Ectodermal cell (in vitro differentiated cells): ENCODE results near the gene WDR73. TPM values are rescaled to one million over a fixed set of nuclear protein-coding genes. Genes with fewer than 3 reads are reported as not detected.
"Not testable (repeated sequence)": the region's sequence is repeated elsewhere in the genome, so short reads cannot be mapped to it uniquely, and the experiment has no call there.

Source experiments
- H3K27ac ChIP-seq: 2 replicates; pipeline ENCODE4 v1.7.0; 2013; ENCODE audit warnings: mild to moderate bottlenecking, low read depth, low read length; ENCODE audit not compliant: insufficient read depth, poor library complexity, severe bottlenecking
- H3K27me3 ChIP-seq: 2 replicates; pipeline ENCODE4 v1.7.0; 2013; ENCODE audit warnings: mild to moderate bottlenecking, low read length; ENCODE audit not compliant: insufficient read depth, control insufficient read depth, poor library complexity, severe bottlenecking
- H3K36me3 ChIP-seq: one replicate; pipeline ENCODE4 v1.7.0; 2013; ENCODE audit warnings: low read length; ENCODE audit not compliant: control insufficient read depth, insufficient read depth
- H3K4me1 ChIP-seq: one replicate; pipeline ENCODE4 v1.7.0; 2013; ENCODE audit warnings: low read length; ENCODE audit not compliant: control insufficient read depth, insufficient read depth
- H3K4me3 ChIP-seq: 2 replicates; pipeline ENCODE4 v1.7.0; 2013; ENCODE audit warnings: low read depth, low read length, control low read depth; ENCODE audit not compliant: insufficient read depth
- H3K9me3 ChIP-seq: 2 replicates; pipeline ENCODE4 v1.7.0; 2013; ENCODE audit warnings: mild to moderate bottlenecking, low read length, moderate library complexity; ENCODE audit not compliant: control insufficient read depth
- WGBS, 2 experiments: methylation state at CpG; one replicate each; pipeline ENCODE4 v1.1.7; 2013; ENCODE audit warnings: missing lambda C conversion rate in 2 of 2; 5-methylcytosine and 5-hydroxymethylcytosine counted together
- polyA plus RNA-seq, 4 experiments: library from polyadenylated mRNA; stranded (reverse); fragments of 50-300 nt; gene quantifications; one replicate each; pipeline ENCODE4 v1.2.3, GENCODE V29; 2013

WDR73 gene
- polyA plus RNA-seq (2013, experiment 1 of 4), result 43.3 TPM
- 56.6 TPM for polyA plus RNA-seq (2013, experiment 2 of 4)
- polyA plus RNA-seq (2013, experiment 3 of 4), result 34.9 TPM
- polyA plus RNA-seq (2013, experiment 4 of 4), result 39.9 TPM

DNA sequence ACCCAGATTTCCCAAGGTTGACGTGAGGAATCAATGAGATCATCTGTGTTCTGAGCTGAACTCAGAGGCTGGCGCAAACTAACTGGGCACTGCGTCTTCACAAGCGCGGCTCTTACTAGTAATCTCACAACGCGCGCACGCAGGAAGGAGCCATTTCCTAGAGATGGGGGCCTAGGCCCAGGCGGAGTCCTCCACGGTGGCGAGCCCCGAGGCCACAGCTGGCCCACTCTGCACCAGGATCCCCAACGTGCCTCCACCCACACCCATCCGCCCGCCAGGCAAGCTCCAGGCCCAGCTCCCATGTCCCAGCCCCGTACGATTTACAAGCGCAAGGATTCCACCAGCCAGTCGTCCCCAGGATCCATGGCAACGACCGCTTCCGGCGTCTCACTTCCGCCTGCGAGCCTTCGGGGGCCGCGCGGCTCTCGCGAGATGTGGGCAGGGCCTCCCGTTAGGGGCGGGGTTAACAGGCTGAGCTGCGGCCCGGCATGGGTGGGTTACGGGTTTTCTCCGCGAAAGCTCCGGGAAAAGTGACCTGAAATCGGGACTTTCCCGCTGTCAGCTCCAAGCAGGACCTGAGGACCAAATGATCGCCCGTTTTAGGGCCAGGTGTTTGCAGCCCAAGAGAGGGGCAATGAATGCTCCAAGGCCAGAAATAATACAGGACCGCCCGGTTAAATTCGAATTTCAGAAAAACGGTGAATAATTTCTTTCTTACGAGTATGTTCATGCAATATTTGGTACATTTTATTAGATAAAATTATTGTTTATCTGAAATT lies at the start of gene WDR73:
TSS of gene WDR73 (minus strand) at position 374 of the 779 bp plus-strand sequence. CDS start at position 365, 9 bp downstream.
- Histone ChIP-seq H3K27me3 (peaks cover 17% of the 10 kb centered on the region), H3K36me3 (peaks cover 12% of the 10 kb centered on the region), H3K4me1 (peaks cover 12% of the 10 kb centered on the region), H3K4me3 (peak within 1 kb of the TSS; percentile 100), H3K27ac (peak within 1 kb of the TSS; percentile 78), H3K9me3 (no peaks in the 10 kb centered on the region)
- 0 to 1% methylated on average over 45 to 49 of the region's 49 CpGs for WGBS, 2 experiments

DNA sequence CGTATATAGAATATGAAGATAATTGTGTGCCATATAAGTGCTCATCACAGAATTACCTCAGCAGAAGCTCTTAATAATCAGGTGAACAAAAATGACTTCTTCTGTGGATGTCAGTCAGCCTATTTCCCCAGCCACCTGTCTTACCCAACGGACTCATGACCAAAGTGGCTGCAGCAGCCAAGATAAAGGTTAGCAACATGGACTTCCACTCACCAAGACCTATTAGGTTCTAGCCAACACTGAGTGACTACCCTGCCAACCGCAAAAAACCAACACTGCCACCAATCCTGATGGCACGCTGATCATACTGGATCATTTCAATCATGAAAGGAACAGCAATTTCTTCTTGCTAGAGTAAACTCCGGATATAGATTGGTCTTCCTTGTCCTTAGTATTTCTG lies 49.7 kb upstream of the WDR73 start:
- Histone ChIP-seq H3K4me3 (no peak overlapping the region), H3K36me3 (no peaks in the 10 kb centered on the region), H3K27ac (no peak overlapping the region), H3K4me1 (no peaks in the 10 kb centered on the region), H3K27me3 (no peaks in the 10 kb centered on the region), H3K9me3 (no peaks in the 10 kb centered on the region)
- 94 to 96% methylated on average over 4 to 5 of the region's 5 CpGs for WGBS, 2 experiments

GRCh38 chr15:84702961-84703482 lies 48.9 kb upstream of the WDR73 start:
- Histone ChIP-seq H3K9me3 (no peaks in the 10 kb centered on the region), H3K27ac (no peak overlapping the region), H3K36me3 (no peaks in the 10 kb centered on the region), H3K4me3 (no peak overlapping the region), H3K27me3 (no peaks in the 10 kb centered on the region), H3K4me1 (no peaks in the 10 kb centered on the region)
- WGBS, 2 experiments, result 94% methylated on average over 4 of the region's 4 CpGs

DNA sequence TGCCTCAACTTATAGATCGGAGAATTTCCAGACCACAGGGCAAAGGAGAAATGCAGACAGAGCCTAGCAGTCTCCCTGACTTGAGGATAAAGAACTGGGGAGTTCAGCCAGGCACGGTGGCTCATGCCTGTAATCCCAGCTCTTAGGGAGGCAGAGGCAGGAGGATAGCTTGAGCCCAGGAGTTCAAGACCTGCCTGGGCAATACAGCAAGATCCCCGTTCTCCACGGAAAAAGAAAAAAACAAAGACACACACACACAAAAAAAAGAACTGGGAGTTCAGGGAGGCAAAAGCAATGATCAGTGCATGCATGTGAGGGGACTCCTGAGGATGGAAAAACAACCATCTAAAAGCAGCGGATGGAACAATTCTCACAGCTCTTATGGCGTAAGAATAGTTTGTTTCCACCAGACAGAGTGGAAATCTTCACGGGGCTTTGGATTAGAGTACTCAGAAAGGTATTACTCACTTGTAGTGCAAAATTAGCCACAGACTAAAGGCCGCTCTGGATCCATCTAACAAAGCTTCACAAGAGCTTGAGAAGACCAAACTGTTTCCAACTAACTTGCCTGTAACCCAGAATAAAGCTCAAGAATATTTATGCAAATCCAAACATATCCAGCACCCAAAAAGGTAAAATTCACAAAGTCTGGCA lies 45.6 kb upstream of the WDR73 start:
- Histone ChIP-seq H3K27me3 (no peaks in the 10 kb centered on the region), H3K9me3 (no peaks in the 10 kb centered on the region), H3K36me3 (no peaks in the 10 kb centered on the region), H3K4me1 (no peaks in the 10 kb centered on the region), H3K4me3 (no peak overlapping the region), H3K27ac (no peak overlapping the region)
- 95 to 96% methylated on average over 8 of the region's 8 CpGs for WGBS, 2 experiments

- no peak overlapping the region for H3K4me3 ChIP-seq
- H3K9me3 ChIP-seq, result no peaks in the 10 kb centered on the region
- no peaks in the 10 kb centered on the region for H3K27me3 ChIP-seq
- no peak overlapping the region for H3K27ac ChIP-seq
- H3K36me3 ChIP-seq, result no peaks in the 10 kb centered on the region
- 86% methylated on average over 1 of the region's 1 CpG; no CpG with 5 or more reads in 1 of the 2 experiments for WGBS, 2 experiments
- no peaks in the 10 kb centered on the region for H3K4me1 ChIP-seq
Measured at GRCh38 chr15:84697236-84697990, 43.3 kb upstream of the WDR73 start.

DNA sequence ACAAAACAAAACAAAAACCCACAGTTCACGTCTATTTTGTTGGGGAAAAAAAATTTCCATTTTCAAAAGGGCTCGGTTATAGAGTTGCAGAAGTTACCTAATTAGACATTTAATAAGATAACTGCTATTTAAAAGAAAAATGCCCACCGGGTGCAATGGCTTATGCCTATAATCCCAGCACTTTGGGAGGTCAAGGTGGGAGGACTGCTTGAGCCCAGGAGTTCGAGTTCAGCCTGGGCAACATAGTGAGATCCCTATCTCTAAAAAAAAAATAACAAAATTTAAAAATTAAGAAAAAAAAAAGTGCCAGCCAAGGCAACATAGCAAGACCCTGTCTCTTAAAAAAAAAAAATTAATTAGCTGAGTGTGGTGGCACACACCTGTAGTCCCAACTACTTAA lies 42.7 kb upstream of the WDR73 start:
- no peak overlapping the region for H3K27ac ChIP-seq
- H3K36me3 ChIP-seq, result no peaks in the 10 kb centered on the region
- H3K27me3 ChIP-seq, result no peaks in the 10 kb centered on the region
- H3K9me3 ChIP-seq, result no peaks in the 10 kb centered on the region
- H3K4me3 ChIP-seq, result no peak overlapping the region
- H3K4me1 ChIP-seq, result no peaks in the 10 kb centered on the region
- WGBS, 2 experiments, result 84 to 92% methylated on average over 3 of the region's 4 CpGs

- WGBS, 2 experiments, result 95 to 97% methylated on average over 8 of the region's 8 CpGs
- Histone ChIP-seq H3K9me3 (no peaks in the 10 kb centered on the region), H3K27me3 (no peaks in the 10 kb centered on the region), H3K4me3 (no peak overlapping the region), H3K36me3 (peaks cover 17% of the 10 kb centered on the region), H3K27ac (no peak overlapping the region), H3K4me1 (no peaks in the 10 kb centered on the region)
Measured at GRCh38 chr15:84690342-84690741, 36.3 kb upstream of the WDR73 start.

DNA sequence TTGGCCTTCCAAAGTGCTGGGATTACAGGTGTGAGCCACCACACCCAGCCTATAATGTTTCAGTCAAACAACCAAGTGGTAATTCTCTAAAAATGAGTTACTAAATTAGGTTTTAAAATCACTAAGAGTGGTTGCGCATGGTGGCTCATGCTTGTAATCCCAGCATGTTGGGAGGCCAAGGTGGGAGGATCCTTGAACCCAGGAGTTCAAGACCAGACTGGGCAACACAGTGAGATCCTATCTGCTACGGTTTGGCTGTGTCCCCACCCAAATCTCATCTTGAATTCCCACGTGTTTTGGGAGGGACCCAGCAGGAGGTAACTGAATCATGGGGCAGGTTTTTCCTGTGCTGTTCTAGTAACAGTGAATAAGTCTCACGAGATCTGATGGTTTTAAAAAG lies 35.8 kb upstream of the WDR73 start:
- peaks cover 17% of the 10 kb centered on the region for H3K36me3 ChIP-seq
- WGBS, 2 experiments, result 93% methylated on average over 4 of the region's 4 CpGs

DNA sequence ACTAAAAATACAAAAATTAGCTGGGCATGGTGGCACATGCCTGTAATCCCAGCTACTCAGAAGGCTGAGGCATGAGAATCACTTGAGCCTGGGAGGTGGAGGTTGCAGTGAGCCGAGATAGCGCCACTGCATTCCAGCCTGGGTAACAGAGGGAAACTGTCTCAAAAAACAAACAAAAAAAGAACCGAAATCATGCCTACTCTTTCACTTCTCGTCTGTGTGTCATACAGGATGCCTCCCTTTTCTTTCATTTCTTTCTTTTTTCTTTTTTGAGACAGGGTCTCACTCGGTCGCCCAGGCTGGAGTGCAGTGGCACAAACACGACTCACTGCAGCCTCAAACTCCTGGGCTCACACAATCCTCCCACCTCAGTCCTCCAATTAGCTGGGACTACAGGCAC lies 32.4 kb upstream of the WDR73 start:
- 90 to 92% methylated on average over 7 of the region's 7 CpGs for WGBS, 2 experiments
- not testable (repeated sequence) for H3K27ac ChIP-seq, H3K9me3 ChIP-seq, H3K4me1 ChIP-seq, H3K27me3 ChIP-seq, H3K4me3 ChIP-seq
- peaks cover 17% of the 10 kb centered on the region for H3K36me3 ChIP-seq

More for the DNA sequence above, 35.8 kb upstream of the WDR73 start:
- Histone ChIP-seq H3K27me3 (no peaks in the 10 kb centered on the region), H3K4me1 (no peaks in the 10 kb centered on the region), H3K9me3 (no peaks in the 10 kb centered on the region), H3K27ac (no peak overlapping the region), H3K4me3 (no peak overlapping the region)

DNA sequence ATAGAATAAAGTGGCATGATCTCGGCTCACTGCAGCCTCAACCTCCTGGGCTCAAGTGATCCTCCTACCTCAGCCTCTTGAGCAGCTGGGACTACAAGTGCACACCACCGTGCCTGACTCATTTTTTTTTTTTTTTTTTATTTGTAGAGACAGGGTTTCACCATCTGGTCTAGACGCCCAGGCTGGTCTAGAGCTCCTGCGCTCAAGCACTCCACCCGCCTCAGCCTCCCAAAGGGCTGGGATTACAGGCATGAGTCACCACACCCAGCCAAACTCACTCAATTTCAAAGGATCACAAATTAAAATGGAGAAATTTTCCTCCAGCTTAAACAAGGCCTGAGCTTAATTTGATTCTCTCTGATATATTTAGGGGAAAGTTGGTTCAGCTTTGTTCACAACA lies 31.2 kb upstream of the WDR73 start:
- 91 to 96% methylated on average over 5 of the region's 5 CpGs for WGBS, 2 experiments
- H3K9me3 ChIP-seq, result no peaks in the 10 kb centered on the region
- H3K27ac ChIP-seq, result no peak overlapping the region
- no peak overlapping the region for H3K4me3 ChIP-seq
- H3K4me1 ChIP-seq, result no peaks in the 10 kb centered on the region
- H3K27me3 ChIP-seq, result no peaks in the 10 kb centered on the region
- peaks cover 6% of the 10 kb centered on the region for H3K36me3 ChIP-seq
